ENCODE measurements around the gene TOP2B. TPM values are rescaled to one million over a fixed set of nuclear protein-coding genes. Genes with fewer than 3 reads are reported as not detected.

Gene TOP2B
- polyA plus RNA-seq, 1 of the 3 experiments (the other 2 are of a cell fraction) = 20.4 TPM

- TF ChIP-seq CTCF (IDR thresholded peaks at IDR 0.05) = no peak
- TF ChIP-seq GATA2 (CRISPR knock-in tag; IDR thresholded peaks at IDR 0.05) = no peak
- no peak for TF ChIP-seq FOXJ3 (CRISPR knock-in tag; IDR thresholded peaks at IDR 0.05)
- no peak for TF ChIP-seq MEF2A (IDR thresholded peaks at IDR 0.05; ENCODE audit: borderline replicate concordance, low read depth)
- no peak for TF ChIP-seq ELF1 (IDR thresholded peaks at IDR 0.05)
Observed at GRCh38 chr3:25657293-25657692, 7.4 kb downstream of the TOP2B start (continued).

GRCh38 chr3:25655659-25656058 is 9.0 kb downstream of the TOP2B start:
- CTCF ChIA-PET = no interaction called here
- H3K4me1 ChIP-seq (ENCODE audit: control insufficient read depth in 1 of 2, insufficient read depth in 2 of 2, low read depth in 1 of 2, low read length in 1 of 2) = peaks cover 4 to 5% of the 10 kb centered on the region in 2 experiments; a peak in 3 of 4 replicates
- DNase-seq = no peak
- no peak overlapping the region for H3K4me3 ChIP-seq (ENCODE audit: low read depth in 2 of 2, low read length in 1 of 2)
- no peak overlapping the region for H2AFZ ChIP-seq (ENCODE audit: low read depth)
- H3F3A ChIP-seq (replicated peaks; ENCODE audit: insufficient read depth) = peaks cover 3% of the 10 kb centered on the region
- POLR2A ChIA-PET = no interaction called here
- peaks cover 100% of the 10 kb centered on the region for H3K79me2 ChIP-seq (ENCODE audit: insufficient read depth)
- TF ChIP-seq NRF1 (IDR thresholded peaks at IDR 0.05; ENCODE audit: low read depth, low read length) = no peak
- TF ChIP-seq GATA2 (CRISPR knock-in tag; IDR thresholded peaks at IDR 0.05) = no peak
- no peak for TF ChIP-seq POLR2AphosphoS5 (IDR thresholded peaks at IDR 0.05; ENCODE audit: low read depth, low read length)
- TF ChIP-seq REST (IDR thresholded peaks at IDR 0.05; ENCODE audit: low read depth, low read length) = no peak
- peaks cover 0 to 13% of the 10 kb centered on the region in 2 experiments for H3K36me3 ChIP-seq (replicated peaks in 1 of 2; ENCODE audit: control insufficient read depth in 1 of 2, insufficient read depth in 2 of 2, low read length in 1 of 2)
- WGBS (ENCODE audit: low lambda C conversion rate) = 95% methylated on average over 2 of the region's 2 CpGs
- no peak overlapping the region for H3K27ac ChIP-seq (ENCODE audit: low read depth in 2 of 2, low read length in 1 of 2)
- H3K9ac ChIP-seq = no peak overlapping the region
- H3K27me3 ChIP-seq (ENCODE audit: insufficient read depth) = no peaks in the 10 kb centered on the region
- no peaks in the 10 kb centered on the region for H3K9me2 ChIP-seq
- peaks cover 84% of the 10 kb centered on the region for H4K20me1 ChIP-seq (ENCODE audit: insufficient read depth)
- H3K4me2 ChIP-seq = no peak overlapping the region
- H3K9me3 ChIP-seq = no peaks in the 10 kb centered on the region

- no peak for DNase-seq
- Histone ChIP-seq H3K36me3 (replicated peaks in 1 of 2; ENCODE audit: control insufficient read depth in 1 of 2, insufficient read depth in 2 of 2, low read length in 1 of 2) (peaks cover 0 to 17% of the 10 kb centered on the region in 2 experiments), H3F3A (replicated peaks; ENCODE audit: insufficient read depth) (peaks cover 4% of the 10 kb centered on the region), H3K9me2 (no peaks in the 10 kb centered on the region), H3K4me1 (ENCODE audit: control insufficient read depth in 1 of 2, insufficient read depth in 2 of 2, low read depth in 1 of 2, low read length in 1 of 2) (peaks cover 4 to 5% of the 10 kb centered on the region in 2 experiments; a peak in 3 of 4 replicates), H3K9ac (no peak overlapping the region), H3K4me2 (no peak overlapping the region), H3K79me2 (ENCODE audit: insufficient read depth) (peaks cover 100% of the 10 kb centered on the region), H3K27ac (ENCODE audit: low read depth in 2 of 2, low read length in 1 of 2) (no peak overlapping the region), H3K27me3 (ENCODE audit: insufficient read depth) (no peaks in the 10 kb centered on the region), H3K9me3 (no peaks in the 10 kb centered on the region; the same call in 1 of the 2 replicates), H2AFZ (ENCODE audit: low read depth) (no peak overlapping the region), H4K20me1 (ENCODE audit: insufficient read depth) (peaks cover 73% of the 10 kb centered on the region), H3K4me3 (ENCODE audit: low read depth in 2 of 2, low read length in 1 of 2) (no peak overlapping the region)
- CTCF ChIA-PET = interaction anchor here (1.5 kb wide), 1 partner anchor 200 kb away, joined by 3 read pairs; no protein-coding TSS in a partner anchor
- POLR2A ChIA-PET = no interaction called here
- TF ChIP-seq USF1 (IDR thresholded peaks at IDR 0.05; ENCODE audit: borderline replicate concordance, low read depth) (no peak), YY1 (IDR thresholded peaks at IDR 0.05; ENCODE audit: low read depth) (no peak), CTCF (IDR thresholded peaks at IDR 0.05) (no peak), NRF1 (IDR thresholded peaks at IDR 0.05; ENCODE audit: low read depth, low read length) (no peak), ZBTB33 (IDR thresholded peaks at IDR 0.05; ENCODE audit: borderline replicate concordance, low read depth) (no peak), TAF1 (IDR thresholded peaks at IDR 0.05; ENCODE audit: borderline replicate concordance, low read depth, low read length) (no peak), EP300 (IDR thresholded peaks at IDR 0.05; ENCODE audit: borderline replicate concordance in 1 of 2, low read depth in 1 of 2, low read length in 1 of 2) (no peak)
Observed at GRCh38 chr3:25654576-25654975, 10.1 kb downstream of the TOP2B start.

Measured in SK-N-SH (cell line).